HG02938 (cell line): ENCODE data around the gene RPH3AL.
"Not testable (repeated sequence)": the region's sequence is repeated elsewhere in the genome, so short reads cannot be mapped to it uniquely, and the experiment has no call there.

Source experiments
- ATAC-seq: cut with Tn5 transposase; IDR thresholded peaks from one replicate; pipeline ENCODE4 v1.9.1; 2021; ENCODE audit warnings: mild to moderate bottlenecking, moderate library complexity; ENCODE audit not compliant: unreplicated experiment

The RPH3AL gene

GRCh38 chr17:379531-380465 lies 27.2 kb upstream of the RPH3AL start:
- ATAC-seq, result no peak

GRCh38 chr17:378068-378467 lies 25.5 kb upstream of the RPH3AL start:
- ATAC-seq, result no peak

GRCh38 chr17:376936-377863 lies 24.6 kb upstream of the RPH3AL start:
- no peak for ATAC-seq

GRCh38 chr17:373613-374230 lies 21.1 kb upstream of the RPH3AL start:
- no peak for ATAC-seq

- ATAC-seq, result no peak
Measured at GRCh38 chr17:372157-373152, 19.8 kb upstream of the RPH3AL start.

GRCh38 chr17:371583-371982 lies 19.0 kb upstream of the RPH3AL start:
- no peak for ATAC-seq

- ATAC-seq, result not testable (repeated sequence)
Measured at GRCh38 chr17:367656-368055, 15.0 kb upstream of the RPH3AL start.

- not testable (repeated sequence) for ATAC-seq
Measured at GRCh38 chr17:366657-367615, 14.3 kb upstream of the RPH3AL start.

GRCh38 chr17:364766-365165 lies 12.2 kb upstream of the RPH3AL start:
- ATAC-seq, result no peak

- no peak for ATAC-seq
Measured at GRCh38 chr17:364308-364707, 11.7 kb upstream of the RPH3AL start.

GRCh38 chr17:362721-363120 lies 10.1 kb upstream of the RPH3AL start:
- ATAC-seq, result no peak

- ATAC-seq, result no peak
Measured at GRCh38 chr17:360092-360750, 7.6 kb upstream of the RPH3AL start.

GRCh38 chr17:358491-359151 lies 6.0 kb upstream of the RPH3AL start:
- ATAC-seq, result no peak

- ATAC-seq, result no peak
Measured at GRCh38 chr17:357644-358043, 5.0 kb upstream of the RPH3AL start.

- ATAC-seq, result no peak
Measured at GRCh38 chr17:356671-357434, 4.2 kb upstream of the RPH3AL start.

GRCh38 chr17:354651-355556 lies 2.3 kb upstream of the RPH3AL start:
- no peak for ATAC-seq
